Osteocyte (in vitro differentiated cells): Measurements from ENCODE around the gene SMU1. TPM values are rescaled to one million over a fixed set of nuclear protein-coding genes. Genes with fewer than 3 reads are reported as not detected.

Experiments used
- DNase-seq: peaks from one replicate; pipeline ENCODE4 v3.0.0; 2021; ENCODE audit warnings: mixed read lengths; ENCODE audit not compliant: unreplicated experiment; ENCODE audit errors: extremely low spot score
- H3K27ac Mint-ChIP-seq: one replicate; pipeline ENCODE4 v1.8.0; 2021; ENCODE audit warnings: mild to moderate bottlenecking, mixed read lengths; ENCODE audit not compliant: unreplicated experiment
- H3K27me3 Mint-ChIP-seq: one replicate; pipeline ENCODE4 v1.8.0; 2021; ENCODE audit warnings: mixed read lengths; ENCODE audit not compliant: unreplicated experiment
- H3K36me3 Mint-ChIP-seq: one replicate; pipeline ENCODE4 v1.8.0; 2021; ENCODE audit warnings: mixed read lengths; ENCODE audit not compliant: unreplicated experiment
- H3K4me1 Mint-ChIP-seq: one replicate; pipeline ENCODE4 v1.8.0; 2021; ENCODE audit warnings: mixed read lengths; ENCODE audit not compliant: unreplicated experiment
- H3K4me3 Mint-ChIP-seq: one replicate; pipeline ENCODE4 v1.8.0; 2021; ENCODE audit warnings: mild to moderate bottlenecking, moderate library complexity, mixed read lengths; ENCODE audit not compliant: unreplicated experiment
- H3K9me3 Mint-ChIP-seq: one replicate; pipeline ENCODE4 v1.8.0; 2021; ENCODE audit warnings: mixed read lengths; ENCODE audit not compliant: unreplicated experiment
- CTCF ChIP-seq: fragments of 200-600 bp; sonication (generic); IDR thresholded peaks from 2 replicates; pipeline ENCODE4 v1.5.0; 2021; ENCODE audit warnings: antibody characterized with exemption, mild to moderate bottlenecking, moderate library complexity
- total RNA-seq: library from RNA; stranded (reverse); gene quantifications from 2 replicates; pipeline ENCODE4 v1.2.1, GENCODE V29; 2021

The SMU1 gene
- total RNA-seq, 1 donor from 2014 or later = 23.0 TPM

DNA sequence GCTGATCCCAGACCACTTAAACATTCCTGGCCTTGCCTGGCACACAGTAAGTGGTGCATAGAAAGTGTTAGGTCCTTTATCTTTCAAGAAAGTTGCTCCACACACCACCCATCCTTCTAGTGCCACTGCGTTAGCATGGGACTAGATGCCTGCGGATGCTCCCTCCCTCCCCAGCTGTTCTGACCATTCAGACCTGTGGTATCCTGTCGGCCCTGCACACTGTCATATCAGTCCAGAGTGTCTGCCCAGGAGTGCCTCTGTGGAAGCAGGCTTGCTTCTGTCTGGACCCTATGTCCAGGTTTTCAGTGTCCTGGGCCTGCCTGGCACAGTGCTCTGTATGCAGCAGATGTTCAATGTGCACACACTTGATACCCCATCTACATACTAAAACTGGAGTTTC is 38.3 kb upstream of the SMU1 start:
- H3K36me3 Mint-ChIP-seq = peaks cover 18% of the 10 kb centered on the region
- no peaks in the 10 kb centered on the region for H3K9me3 Mint-ChIP-seq
- H3K4me3 Mint-ChIP-seq = no peak overlapping the region
- H3K27me3 Mint-ChIP-seq = no peaks in the 10 kb centered on the region
- no peak for TF ChIP-seq CTCF
- H3K27ac Mint-ChIP-seq = no peak overlapping the region
- no peak for DNase-seq
- H3K4me1 Mint-ChIP-seq = peaks cover 33% of the 10 kb centered on the region

- no peak for DNase-seq
- no peak overlapping the region for H3K4me3 Mint-ChIP-seq
- H3K27ac Mint-ChIP-seq = no peak overlapping the region
- no peaks in the 10 kb centered on the region for H3K9me3 Mint-ChIP-seq
- peaks cover 33% of the 10 kb centered on the region for H3K4me1 Mint-ChIP-seq
- peaks cover 20% of the 10 kb centered on the region for H3K36me3 Mint-ChIP-seq
- H3K27me3 Mint-ChIP-seq = no peaks in the 10 kb centered on the region
- TF ChIP-seq CTCF = no peak
Observed at GRCh38 chr9:33113799-33114547, 37.5 kb upstream of the SMU1 start.

GRCh38 chr9:33112094-33112493 is 35.6 kb upstream of the SMU1 start:
- TF ChIP-seq CTCF = no peak
- Mint-ChIP-seq H3K27me3 (no peaks in the 10 kb centered on the region), H3K4me1 (peaks cover 31% of the 10 kb centered on the region), H3K27ac (no peak overlapping the region), H3K36me3 (peaks cover 19% of the 10 kb centered on the region), H3K4me3 (no peak overlapping the region), H3K9me3 (no peaks in the 10 kb centered on the region)
- no peak for DNase-seq

DNA sequence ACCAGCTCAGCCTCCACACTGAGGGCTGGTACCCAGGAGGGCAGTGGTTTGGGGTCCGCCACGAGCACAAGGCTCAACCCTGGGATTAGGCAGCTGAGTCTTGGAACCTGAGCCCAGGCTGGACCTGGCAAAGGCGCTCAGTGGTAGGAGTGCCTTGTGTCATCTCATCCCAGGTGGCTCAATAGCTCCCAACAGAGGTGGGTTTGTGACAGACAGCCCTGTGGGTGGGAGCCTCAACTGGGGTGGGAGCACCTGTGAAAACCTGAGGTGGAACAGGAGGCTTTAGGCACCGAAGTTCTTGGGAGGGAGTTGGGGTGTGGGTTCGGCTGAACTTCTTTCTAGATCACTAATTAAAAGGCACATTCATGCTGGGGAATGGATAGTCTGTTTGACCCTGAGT is 35.2 kb upstream of the SMU1 start:
- no peaks in the 10 kb centered on the region for H3K9me3 Mint-ChIP-seq
- H3K4me3 Mint-ChIP-seq = no peak overlapping the region
- H3K27me3 Mint-ChIP-seq = no peaks in the 10 kb centered on the region
- no peak for DNase-seq
- H3K36me3 Mint-ChIP-seq = peaks cover 19% of the 10 kb centered on the region
- no peak for TF ChIP-seq CTCF
- no peak overlapping the region for H3K27ac Mint-ChIP-seq
- H3K4me1 Mint-ChIP-seq = peaks cover 31% of the 10 kb centered on the region

- H3K27ac Mint-ChIP-seq = no peak overlapping the region
- no peaks in the 10 kb centered on the region for H3K27me3 Mint-ChIP-seq
- no peak for DNase-seq
- peaks cover 32% of the 10 kb centered on the region for H3K4me1 Mint-ChIP-seq
- peaks cover 19% of the 10 kb centered on the region for H3K36me3 Mint-ChIP-seq
- no peak for TF ChIP-seq CTCF
- H3K9me3 Mint-ChIP-seq = no peaks in the 10 kb centered on the region
- H3K4me3 Mint-ChIP-seq = no peak overlapping the region
Observed at GRCh38 chr9:33110686-33111085, 34.2 kb upstream of the SMU1 start.
